Esophagus muscularis mucosa (tissue), 4 donors: ENCODE measurements around the gene PLG.

Experiments used
- EP300 ChIP-seq: sonication (generic); formaldehyde crosslinking; IDR thresholded peaks from one replicate; pipeline ENCODE4 v1.6.1; 2017; ENCODE audit warnings: antibody characterized with exemption
- POLR2A ChIP-seq: fragments of 450-650 bp; IDR thresholded peaks from one replicate; pipeline ENCODE4 v1.6.1; 2017; ENCODE audit warnings: antibody characterized with exemption, moderate library complexity, mild to moderate bottlenecking, low read depth
- POLR2AphosphoS5 ChIP-seq, 2 donors: sonication (generic); formaldehyde crosslinking; IDR thresholded peaks; one replicate each; pipeline ENCODE4 v1.6.1; 2017; ENCODE audit warnings: antibody characterized with exemption in 2 of 2
- TF ChIP-seq, protein P1 (sequence below), 3 experiments: fragments of 200-600 bp in 2 of 3; fragments of 450-650 bp in 1 of 3; sonication (generic) in 2 of 3; IDR thresholded peaks; one replicate each; pipeline ENCODE4 v1.5.1; 2017 to 2019; ENCODE audit warnings: antibody characterized with exemption in 3 of 3, mild to moderate bottlenecking in 2 of 3, moderate library complexity in 1 of 3

GRCh38 chr6:160730911-160731310, 28.9 kb downstream of the PLG start:
- TF ChIP-seq, protein P1, sequence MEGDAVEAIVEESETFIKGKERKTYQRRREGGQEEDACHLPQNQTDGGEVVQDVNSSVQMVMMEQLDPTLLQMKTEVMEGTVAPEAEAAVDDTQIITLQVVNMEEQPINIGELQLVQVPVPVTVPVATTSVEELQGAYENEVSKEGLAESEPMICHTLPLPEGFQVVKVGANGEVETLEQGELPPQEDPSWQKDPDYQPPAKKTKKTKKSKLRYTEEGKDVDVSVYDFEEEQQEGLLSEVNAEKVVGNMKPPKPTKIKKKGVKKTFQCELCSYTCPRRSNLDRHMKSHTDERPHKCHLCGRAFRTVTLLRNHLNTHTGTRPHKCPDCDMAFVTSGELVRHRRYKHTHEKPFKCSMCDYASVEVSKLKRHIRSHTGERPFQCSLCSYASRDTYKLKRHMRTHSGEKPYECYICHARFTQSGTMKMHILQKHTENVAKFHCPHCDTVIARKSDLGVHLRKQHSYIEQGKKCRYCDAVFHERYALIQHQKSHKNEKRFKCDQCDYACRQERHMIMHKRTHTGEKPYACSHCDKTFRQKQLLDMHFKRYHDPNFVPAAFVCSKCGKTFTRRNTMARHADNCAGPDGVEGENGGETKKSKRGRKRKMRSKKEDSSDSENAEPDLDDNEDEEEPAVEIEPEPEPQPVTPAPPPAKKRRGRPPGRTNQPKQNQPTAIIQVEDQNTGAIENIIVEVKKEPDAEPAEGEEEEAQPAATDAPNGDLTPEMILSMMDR (IDR thresholded peaks at IDR 0.05) = no peak
- TF ChIP-seq POLR2A (no peak), POLR2AphosphoS5 (IDR thresholded peaks at IDR 0.05) (no peak), EP300 (no peak)
